HepG2 (cell line): ENCODE measurements around the gene SERTAD3. TPM values are rescaled to one million over a fixed set of nuclear protein-coding genes. Genes with fewer than 3 reads are reported as not detected.

Source experiments
- DPF2 ChIP-seq: sonication (generic); formaldehyde crosslinking; IDR thresholded peaks from 2 replicates; pipeline ENCODE4 v1.4.0; 2020; ENCODE audit warnings: mild to moderate bottlenecking, low read depth, missing genetic modification reagents, borderline replicate concordance
- ETV5 ChIP-seq: IDR thresholded peaks from 2 replicates; pipeline ENCODE4 v1.6.1; 2018; ENCODE audit warnings: missing biosample characterization, missing genetic modification reagents, inconsistent platforms, borderline replicate concordance
- HNRNPH1 ChIP-seq: fragments of 200-400 bp; formaldehyde crosslinking; optimal IDR thresholded peaks from 2 replicates; pipeline ENCODE3; 2017; ENCODE audit warnings: mild to moderate bottlenecking, low read depth, low read length
- KAT2B ChIP-seq: fragments of 150-350 bp; IDR thresholded peaks from 2 replicates; pipeline ENCODE4 v1.6.1; 2014; ENCODE audit warnings: low read depth, low read length, borderline replicate concordance
- KDM3A ChIP-seq: IDR thresholded peaks from 2 replicates; pipeline ENCODE4 v1.6.1; 2018; ENCODE audit warnings: low read depth, missing compliant biosample characterization
- KMT2A ChIP-seq: sonication (generic); formaldehyde crosslinking; IDR thresholded peaks from 2 replicates; pipeline ENCODE4 v1.4.0; 2020; ENCODE audit warnings: missing genetic modification reagents
- NCOA5 ChIP-seq: sonication (generic); formaldehyde crosslinking; IDR thresholded peaks from 2 replicates; pipeline ENCODE4 v1.4.0; 2020; ENCODE audit warnings: missing genetic modification reagents
- NONO ChIP-seq, 2 experiments: fragments of 450-650 bp in 1 of 2; sonication (generic) in 1 of 2; formaldehyde crosslinking in 1 of 2; IDR thresholded peaks in 1 of 2; conservative IDR thresholded peaks in 1 of 2; 2 replicates each; pipeline versions ENCODE4 v1.6.1 to v1.8.0; 2017 to 2022; ENCODE audit warnings: mild to moderate bottlenecking in 1 of 2, missing genetic modification reagents in 1 of 2, moderate library complexity in 1 of 2
- ONECUT2 ChIP-seq: sonication (generic); formaldehyde crosslinking; IDR thresholded peaks from 2 replicates; pipeline ENCODE4 v1.4.0; 2020; ENCODE audit warnings: missing genetic modification reagents
- POGK ChIP-seq: sonication (generic); formaldehyde crosslinking; conservative IDR thresholded peaks from 2 replicates; pipeline ENCODE4 v1.8.0; 2022; ENCODE audit warnings: mild to moderate bottlenecking, moderate library complexity, missing genetic modification reagents
- PRDM15 ChIP-seq: sonication (generic); formaldehyde crosslinking; IDR thresholded peaks from 2 replicates; pipeline ENCODE4 v1.4.0; 2020; ENCODE audit warnings: missing genetic modification reagents
- RXRA ChIP-seq: sonication (generic); formaldehyde crosslinking; IDR thresholded peaks from 2 replicates; pipeline ENCODE4 v1.5.1; 2020; ENCODE audit warnings: missing genetic modification reagents
- SOX5 ChIP-seq: IDR thresholded peaks from 2 replicates; pipeline ENCODE4 v1.6.1; 2016; ENCODE audit warnings: borderline replicate concordance
- SRY ChIP-seq: sonication (generic); formaldehyde crosslinking; IDR thresholded peaks from 2 replicates; pipeline ENCODE4 v1.8.0; 2022; ENCODE audit warnings: mild to moderate bottlenecking, missing genetic modification reagents
- YEATS2 ChIP-seq: sonication (generic); formaldehyde crosslinking; IDR thresholded peaks from 2 replicates; pipeline ENCODE4 v1.4.0; 2020; ENCODE audit warnings: missing genetic modification reagents, borderline replicate concordance
- ZBTB38 ChIP-seq: sonication (generic); formaldehyde crosslinking; IDR thresholded peaks from 2 replicates; pipeline ENCODE4 v1.5.1; 2020; ENCODE audit warnings: mild to moderate bottlenecking, missing genetic modification reagents
- ZGPAT ChIP-seq: IDR thresholded peaks from 2 replicates; pipeline ENCODE4 v1.6.1; 2016; ENCODE audit warnings: mild to moderate bottlenecking
- ZMYM3 ChIP-seq: sonication (generic); formaldehyde crosslinking; IDR thresholded peaks from 2 replicates; pipeline ENCODE4 v1.5.1; 2020; ENCODE audit warnings: mild to moderate bottlenecking, missing genetic modification reagents
- ZNF3 ChIP-seq: IDR thresholded peaks from 2 replicates; pipeline ENCODE4 v1.7.0; 2017; ENCODE audit warnings: inconsistent platforms
- ZNF335 ChIP-seq: sonication (generic); formaldehyde crosslinking; IDR thresholded peaks from 2 replicates; pipeline ENCODE4 v1.4.0; 2020; ENCODE audit warnings: missing genetic modification reagents
- ZNF44 ChIP-seq: sonication (generic); formaldehyde crosslinking; IDR thresholded peaks from 2 replicates; pipeline ENCODE4 v1.5.1; 2020; ENCODE audit warnings: mild to moderate bottlenecking, missing genetic modification reagents
- ZNF510 ChIP-seq: sonication (generic); formaldehyde crosslinking; IDR thresholded peaks from 2 replicates; pipeline ENCODE4 v1.4.0; 2020; ENCODE audit warnings: low read depth, mild to moderate bottlenecking, missing genetic modification reagents
- ZNF780A ChIP-seq: sonication (generic); formaldehyde crosslinking; IDR thresholded peaks from 2 replicates; pipeline ENCODE4 v1.8.0; 2022; ENCODE audit warnings: mild to moderate bottlenecking, missing genetic modification reagents, moderate library complexity
- ZSCAN30 ChIP-seq: sonication (generic); formaldehyde crosslinking; IDR thresholded peaks from 2 replicates; pipeline ENCODE4 v1.5.0; 2020; ENCODE audit warnings: mild to moderate bottlenecking, missing genetic modification reagents
- polyA plus RNA-seq, 8 experiments: library from polyadenylated mRNA; depleted of rRNA in 3 of 8; stranded (reverse) in 7 of 8; unstranded in 1 of 8; fragments of >200 nt; fragmentation: Illumina TruSeq in 4 of 8; extraction: Trizol in 4 of 8; gene quantifications; 2 replicates each; pipeline versions ENCODE4 v1.2.1 to v1.2.3, GENCODE V29; 2011 to 2016; ENCODE audit warnings: low read depth in 4 of 8, missing spikeins in 1 of 8, mixed read lengths in 1 of 8; ENCODE audit not compliant: insufficient read depth in 1 of 8
- total RNA-seq, 5 experiments: library from RNA; depleted of rRNA; stranded (reverse); fragments of >200 nt; fragmentation: Illumina TruSeq; extraction: Trizol; gene quantifications; 2 replicates each; pipeline ENCODE4 v1.2.3, GENCODE V29; 2016; ENCODE audit warnings: low read depth in 1 of 5

Gene SERTAD3
- total and polyA plus RNA-seq, 2 of the 13 experiments (the other 11 are each of a cell fraction or from before 2014, with no cell fraction given), result 9.6 to 16.9 TPM

- peak; percentile 57; the same call in 1 of the 2 replicates for TF ChIP-seq ZGPAT (CRISPR knock-in tag)
- 0 out of 2 replicates have a peak, but pooled peaks have one; percentile 60 for TF ChIP-seq ZBTB38
- no peak for TF ChIP-seq KAT2B
- no peak; the same call in 1 of the 2 replicates for TF ChIP-seq ETV5 (CRISPR knock-in tag)
- no peak for TF ChIP-seq NONO (IDR thresholded peaks at IDR 0.05)
- TF ChIP-seq NONO (CRISPR knock-in tag; conservative IDR thresholded peaks at IDR 0.05), result peak; percentile 75
- 0 out of 2 replicates have a peak, but pooled peaks have one; percentile 30 for TF ChIP-seq KDM3A (CRISPR knock-in tag)
- 0 out of 2 replicates have a peak, but pooled peaks have one; percentile 17 for TF ChIP-seq YEATS2 (CRISPR knock-in tag)
- TF ChIP-seq ZNF780A (CRISPR knock-in tag), result no peak
- 0 out of 2 replicates have a peak, but pooled peaks have one; percentile 20 for TF ChIP-seq SRY (CRISPR knock-in tag)
- no peak for TF ChIP-seq SOX5 (CRISPR knock-in tag)
- no peak for TF ChIP-seq ZNF3 (CRISPR knock-in tag)
- TF ChIP-seq ONECUT2 (CRISPR knock-in tag), result no peak
- no peak for TF ChIP-seq POGK (CRISPR knock-in tag)
- TF ChIP-seq ZNF335 (CRISPR knock-in tag), result no peak
- no peak for TF ChIP-seq NCOA5 (CRISPR knock-in tag)
- TF ChIP-seq ZNF510 (CRISPR knock-in tag), result no peak
- no peak for TF ChIP-seq DPF2 (CRISPR knock-in tag)
- TF ChIP-seq HNRNPH1, result no peak
- no peak for TF ChIP-seq ZSCAN30 (CRISPR knock-in tag)
- no peak for TF ChIP-seq ZNF44 (CRISPR knock-in tag)
- no peak for TF ChIP-seq PRDM15
- 0 out of 2 replicates have a peak, but pooled peaks have one; percentile 4 for TF ChIP-seq ZMYM3
- no peak; the same call in 1 of the 2 replicates for TF ChIP-seq KMT2A (CRISPR knock-in tag)
- TF ChIP-seq RXRA, result peak; percentile 63
Measured at GRCh38 chr19:40444000-40444824, at the start of gene SERTAD3 (continued).
